IMR-90 (cell line): ENCODE measurements around the gene CFAP61.

Experiments
- CEBPB ChIP-seq: IDR thresholded peaks from 2 replicates; pipeline ENCODE4 v1.6.1; 2012; ENCODE audit warnings: low read depth, low read length, improper control_type of control experiment
- CTCF ChIP-seq: conservative IDR thresholded peaks from 2 replicates; pipeline ENCODE4 v1.5.1; 2012; ENCODE audit warnings: mild to moderate bottlenecking, low read depth, low read length, improper control_type of control experiment
- MAZ ChIP-seq: IDR thresholded peaks from 2 replicates; pipeline ENCODE4 v1.6.1; 2012; ENCODE audit warnings: low read depth, mild to moderate bottlenecking, low read length, improper control_type of control experiment, moderate library complexity, borderline replicate concordance
- NFE2L2 ChIP-seq: fragments of 150-350 bp; IDR thresholded peaks from 2 replicates; pipeline ENCODE4 v1.6.1; 2016; ENCODE audit warnings: low read depth, mild to moderate bottlenecking, low read length
- POLR2A ChIP-seq: IDR thresholded peaks from 2 replicates; pipeline ENCODE4 v1.6.1; 2012; ENCODE audit warnings: mild to moderate bottlenecking, low read depth, low read length
- RAD21 ChIP-seq: IDR thresholded peaks from 2 replicates; pipeline ENCODE4 v1.6.1; 2012; ENCODE audit warnings: low read length, improper control_type of control experiment
- RFX5 ChIP-seq: IDR thresholded peaks from 2 replicates; pipeline ENCODE4 v1.8.0; 2012; ENCODE audit warnings: low read depth, mild to moderate bottlenecking, low read length, moderate library complexity
- TF ChIP-seq, protein P1 (sequence below): fragments of 150-350 bp; IDR thresholded peaks from 2 replicates; pipeline ENCODE4 v1.6.1; 2016; ENCODE audit warnings: low read depth, mild to moderate bottlenecking, low read length, moderate library complexity, borderline replicate concordance

GRCh38 chr20:20317621-20318364 lies 265.5 kb downstream of the CFAP61 start:
- TF ChIP-seq CTCF (no peak), POLR2A (no peak), CEBPB (no peak), NFE2L2 (no peak), RFX5 (no peak), RAD21 (no peak), MAZ (no peak)
- TF ChIP-seq, protein P1, sequence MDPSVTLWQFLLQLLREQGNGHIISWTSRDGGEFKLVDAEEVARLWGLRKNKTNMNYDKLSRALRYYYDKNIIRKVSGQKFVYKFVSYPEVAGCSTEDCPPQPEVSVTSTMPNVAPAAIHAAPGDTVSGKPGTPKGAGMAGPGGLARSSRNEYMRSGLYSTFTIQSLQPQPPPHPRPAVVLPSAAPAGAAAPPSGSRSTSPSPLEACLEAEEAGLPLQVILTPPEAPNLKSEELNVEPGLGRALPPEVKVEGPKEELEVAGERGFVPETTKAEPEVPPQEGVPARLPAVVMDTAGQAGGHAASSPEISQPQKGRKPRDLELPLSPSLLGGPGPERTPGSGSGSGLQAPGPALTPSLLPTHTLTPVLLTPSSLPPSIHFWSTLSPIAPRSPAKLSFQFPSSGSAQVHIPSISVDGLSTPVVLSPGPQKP, result no peak
